NCI-H2029 treated with DMSO at 0.1 percent for 48 hours (cell line): ENCODE measurements around the gene DLX4.

Experiments
- DNase-seq: peaks from one replicate; lab custom pipeline; 2025; lab: John Stamatoyannopoulos, UW

The DLX4 gene

DNA sequence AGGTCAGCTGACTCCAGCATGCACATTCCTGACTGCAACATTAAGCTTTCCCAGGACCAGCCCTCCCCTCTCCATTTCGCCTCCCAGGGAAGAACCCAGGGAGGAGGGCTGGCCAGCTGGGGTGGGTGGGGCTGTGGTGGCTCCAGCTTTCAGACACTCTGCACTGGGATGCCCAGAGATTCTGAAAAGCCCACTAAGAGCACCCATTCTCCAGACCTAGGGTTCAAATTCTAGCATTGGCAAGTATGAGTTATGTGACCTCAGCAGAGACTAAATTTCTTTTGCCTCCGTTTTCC lies 18.2 kb downstream of the DLX4 start:
- no peak for DNase-seq

DNA sequence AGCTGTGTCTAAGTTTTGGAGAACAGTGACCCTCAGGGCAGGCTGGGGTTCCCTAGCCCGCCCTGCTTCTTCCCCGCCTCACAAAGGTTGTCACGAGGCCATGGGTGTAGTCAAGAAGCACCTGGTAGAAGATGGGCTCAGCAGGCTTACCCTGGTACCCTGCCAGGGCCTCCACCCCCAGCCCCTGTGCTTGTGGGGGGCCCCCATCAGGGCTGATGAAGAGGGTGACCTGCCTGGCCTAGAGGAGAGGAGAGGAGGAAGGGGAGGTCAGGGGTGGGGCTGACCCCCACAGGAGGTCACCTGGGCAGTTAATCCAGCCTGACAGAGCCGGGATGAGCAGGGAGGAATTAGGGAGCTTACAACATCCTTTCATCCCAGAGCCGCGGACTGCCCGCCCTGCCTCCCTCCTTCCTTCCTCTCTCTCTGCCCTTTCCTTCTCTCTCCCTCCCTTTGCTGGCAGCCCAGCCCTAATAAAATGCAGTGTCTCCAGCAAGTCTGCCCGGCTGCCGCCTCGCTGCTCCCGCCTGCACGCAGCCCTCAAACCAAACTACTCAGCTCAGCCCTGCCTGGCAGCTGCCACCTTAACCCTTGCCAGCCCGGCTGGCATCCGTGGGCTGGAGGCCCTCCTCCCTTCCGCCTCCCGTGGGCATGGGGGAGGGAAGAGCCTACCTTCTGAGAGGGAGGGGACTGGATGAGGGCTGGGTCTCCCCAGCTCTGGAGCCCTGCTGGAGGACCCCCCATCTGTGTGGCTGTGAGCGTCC lies 18.9 kb downstream of the DLX4 start:
- peak; percentile 22 for DNase-seq

DNA sequence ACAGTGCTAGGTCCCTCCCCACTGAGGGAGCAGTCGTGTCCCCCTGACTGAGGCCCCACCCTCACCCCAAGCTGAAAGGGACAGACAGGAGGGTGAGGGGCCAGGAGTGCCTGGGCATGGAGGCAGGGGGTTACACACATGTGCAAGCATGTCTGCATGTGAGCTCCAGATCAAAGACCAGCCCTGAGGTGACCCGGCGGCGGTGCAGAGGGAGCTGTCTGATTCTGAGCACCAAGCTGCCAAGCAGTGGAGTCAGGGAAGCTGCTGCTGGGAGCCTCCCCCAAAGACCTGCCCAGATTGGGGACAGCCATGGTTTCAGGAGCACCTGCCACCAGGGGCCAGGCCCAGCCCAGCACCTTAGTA lies 20.5 kb downstream of the DLX4 start:
- no peak for DNase-seq

DNA sequence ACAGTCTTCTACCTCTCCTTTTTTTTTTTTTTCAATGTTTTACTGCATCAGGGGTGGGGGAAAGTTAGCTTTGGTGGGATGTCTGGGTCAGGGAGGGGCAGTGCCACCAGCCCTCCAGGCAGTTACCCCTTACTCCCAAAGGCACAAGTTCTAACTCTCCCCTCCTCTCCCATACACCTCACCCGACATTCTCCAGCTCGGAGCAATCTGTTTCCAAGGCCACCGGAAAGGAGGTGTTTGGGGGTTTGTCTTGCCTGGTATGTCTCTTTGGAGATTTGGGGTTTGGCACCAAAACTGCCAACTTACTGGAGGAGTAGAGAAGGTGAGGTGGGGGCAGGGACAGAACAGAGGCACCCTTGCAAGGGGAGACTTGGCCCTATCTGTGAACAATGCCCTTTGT lies 21.3 kb downstream of the DLX4 start:
- no peak for DNase-seq

DNA sequence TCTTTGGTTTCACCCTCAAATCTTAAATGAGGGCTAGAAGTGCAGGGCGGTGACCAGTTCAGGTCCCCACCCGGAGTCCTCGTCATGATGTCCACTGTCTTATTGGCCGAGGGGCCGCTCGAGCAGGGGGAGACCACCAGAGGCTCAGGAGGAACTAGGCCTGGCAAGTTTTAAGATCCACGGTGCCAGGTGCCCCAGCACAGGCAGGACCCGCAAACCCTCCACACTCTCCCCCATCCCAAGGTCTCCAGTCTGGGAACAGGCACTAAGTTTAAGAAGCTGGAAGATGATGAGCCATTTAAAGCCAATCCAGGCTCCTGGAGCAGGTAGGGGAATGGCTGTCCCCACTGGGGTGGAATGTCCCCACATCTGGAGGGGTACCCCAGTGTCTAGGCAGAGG lies 21.9 kb downstream of the DLX4 start:
- no peak for DNase-seq

DNA sequence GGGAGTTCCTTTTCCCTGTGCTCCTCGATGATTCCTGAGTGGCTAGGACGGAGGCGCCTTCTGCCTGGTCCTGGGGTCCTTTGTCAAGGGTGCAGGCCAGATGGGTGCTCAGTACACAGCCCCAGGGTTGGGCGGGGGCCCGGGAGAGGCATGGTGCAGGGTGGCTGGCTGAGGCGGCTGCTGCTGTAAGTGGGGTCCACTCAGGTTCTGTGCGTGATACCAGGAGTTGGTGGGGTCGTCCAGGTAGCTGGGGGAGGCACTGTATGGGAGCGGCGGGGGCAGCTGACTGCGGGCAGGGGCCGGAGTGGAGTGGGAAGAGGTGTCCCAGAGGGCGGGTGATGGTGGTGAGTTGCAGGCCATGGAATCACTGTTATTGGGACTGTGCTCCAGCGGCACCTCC lies 22.4 kb downstream of the DLX4 start:
- no peak for DNase-seq

DNA sequence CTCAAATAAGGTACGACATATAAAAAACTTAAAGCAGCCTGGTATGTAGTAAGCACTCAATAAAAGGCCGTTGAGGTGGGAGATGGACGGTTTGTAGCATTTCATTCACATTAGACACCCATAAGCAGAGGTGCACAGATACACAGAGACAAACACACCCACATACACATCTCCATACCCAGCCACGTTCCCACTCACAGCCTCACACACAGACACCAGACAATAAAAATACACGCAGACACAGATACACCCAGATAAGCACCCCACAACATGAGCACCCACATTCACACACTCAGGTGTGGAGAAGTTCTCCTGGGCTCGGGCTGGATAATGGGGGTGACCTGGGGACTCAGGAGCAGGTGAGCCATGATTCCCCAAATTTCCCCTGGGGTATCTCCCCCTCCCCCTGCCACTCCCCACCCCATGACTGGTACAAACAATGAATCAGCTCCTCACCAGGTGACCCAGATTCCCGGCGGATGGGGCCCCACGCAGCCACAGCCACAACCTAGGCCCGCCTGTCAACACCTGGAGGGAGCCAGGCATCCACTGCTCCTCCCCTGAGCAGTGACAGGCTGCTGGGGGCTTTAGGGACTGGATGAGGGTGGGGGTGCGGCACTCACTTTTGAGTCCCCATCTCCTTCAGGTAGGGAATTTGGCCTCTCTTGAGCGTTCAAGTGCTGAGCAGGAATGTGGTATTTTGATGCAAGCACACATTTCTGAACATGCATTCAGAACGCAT lies 23.4 kb downstream of the DLX4 start:
- DNase-seq: no peak

DNA sequence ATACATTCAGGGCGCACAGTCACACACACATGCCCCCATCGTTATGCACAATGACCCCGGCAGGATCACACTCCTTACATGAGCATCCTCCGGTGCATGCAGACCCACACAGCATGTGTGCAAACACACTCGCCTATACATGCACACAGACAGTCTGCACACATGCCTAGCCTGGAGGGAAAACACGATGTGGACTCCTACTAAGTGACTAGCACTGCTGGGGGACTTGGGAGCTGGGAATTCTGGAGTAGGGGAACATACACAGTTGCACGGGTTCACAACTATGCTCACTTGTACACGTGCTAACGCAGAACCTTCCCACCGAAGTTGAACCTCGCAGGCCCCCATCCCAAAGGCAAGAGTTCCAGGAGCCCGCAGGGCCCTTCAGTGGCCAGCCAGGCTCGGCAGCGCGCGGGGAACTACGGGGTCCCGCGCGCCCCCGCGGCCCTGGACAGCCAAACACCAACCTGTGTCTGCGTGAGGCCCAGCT lies 24.0 kb downstream of the DLX4 start:
- no peak for DNase-seq

DNA sequence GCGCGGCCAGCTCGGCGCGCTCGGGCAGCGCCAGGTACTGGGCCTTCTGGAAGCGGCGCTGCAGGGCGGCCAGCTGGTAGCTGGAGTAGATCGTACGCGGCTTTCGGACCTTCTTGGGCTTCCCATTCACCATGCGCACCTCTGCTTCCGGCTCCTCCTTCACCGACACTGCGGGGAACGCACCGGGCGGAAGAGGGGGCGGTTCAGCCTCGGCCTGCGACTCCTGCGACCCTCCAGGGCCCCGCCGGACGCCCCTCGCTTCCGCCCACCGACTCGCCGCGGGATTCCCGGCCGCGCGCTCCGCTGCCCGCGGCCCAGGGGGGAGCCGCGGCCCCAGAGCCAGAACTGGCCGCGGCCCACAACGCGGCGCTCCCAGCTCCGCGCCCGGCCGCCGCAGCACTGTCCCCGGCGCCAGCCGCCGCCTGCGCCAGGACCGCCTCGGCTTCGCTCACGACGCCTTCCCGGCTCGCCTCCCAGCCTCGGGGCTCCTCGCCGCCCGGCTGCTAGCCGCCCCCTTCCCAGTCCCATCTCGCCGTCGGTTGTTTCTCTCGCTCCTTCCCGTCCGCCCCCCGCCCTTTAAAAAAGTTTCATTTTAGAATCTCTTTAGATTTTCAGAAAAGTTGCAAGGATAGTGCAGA lies 24.6 kb downstream of the DLX4 start:
- no peak for DNase-seq

DNA sequence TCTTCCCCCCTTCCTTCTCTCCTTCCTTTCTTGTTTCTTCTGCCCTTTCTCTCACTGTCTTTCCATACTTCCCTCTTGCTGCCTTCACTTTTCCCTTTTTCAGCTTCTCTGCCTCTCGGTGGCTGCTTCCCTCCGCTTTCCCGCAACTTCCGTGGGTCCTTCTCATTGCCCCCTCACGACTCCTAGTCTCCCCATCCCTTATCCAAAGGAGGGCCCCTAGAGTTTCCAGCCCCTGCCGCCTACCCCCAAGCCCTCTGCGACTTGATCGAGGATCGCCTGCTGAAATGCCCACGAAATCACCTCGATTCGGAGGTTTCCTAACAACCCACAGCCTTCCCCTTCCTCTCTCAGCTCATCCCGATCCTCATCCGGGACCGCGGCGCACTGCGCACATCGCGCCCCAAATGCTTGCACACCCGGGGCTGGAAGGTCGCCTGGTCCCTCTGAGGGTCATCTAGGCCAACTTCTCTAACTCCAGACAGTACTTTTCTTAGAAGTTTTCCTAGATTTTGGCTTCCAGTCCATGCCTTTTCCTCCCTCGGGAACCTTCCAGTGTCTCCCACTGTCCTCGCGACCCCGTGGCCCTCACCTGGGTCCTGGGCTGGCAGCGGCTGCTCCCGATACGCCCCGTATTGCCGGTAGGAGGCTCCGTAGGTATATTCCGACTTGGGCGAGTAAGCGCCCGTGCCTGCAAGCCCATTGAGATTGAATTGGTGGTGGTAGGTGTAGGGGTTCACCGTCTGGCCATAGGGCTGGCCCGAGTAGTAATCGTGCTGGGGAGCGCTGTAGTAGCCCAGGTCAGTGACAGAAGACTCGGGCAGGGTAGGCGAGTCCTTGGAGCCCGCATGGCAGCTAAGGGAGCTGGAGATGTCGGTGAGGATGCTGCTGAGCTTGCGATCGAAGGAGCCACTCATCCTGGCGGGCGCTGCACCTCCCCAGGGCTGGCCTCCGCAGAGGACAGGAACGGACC lies 25.4 kb downstream of the DLX4 start:
- DNase-seq: no peak

DNA sequence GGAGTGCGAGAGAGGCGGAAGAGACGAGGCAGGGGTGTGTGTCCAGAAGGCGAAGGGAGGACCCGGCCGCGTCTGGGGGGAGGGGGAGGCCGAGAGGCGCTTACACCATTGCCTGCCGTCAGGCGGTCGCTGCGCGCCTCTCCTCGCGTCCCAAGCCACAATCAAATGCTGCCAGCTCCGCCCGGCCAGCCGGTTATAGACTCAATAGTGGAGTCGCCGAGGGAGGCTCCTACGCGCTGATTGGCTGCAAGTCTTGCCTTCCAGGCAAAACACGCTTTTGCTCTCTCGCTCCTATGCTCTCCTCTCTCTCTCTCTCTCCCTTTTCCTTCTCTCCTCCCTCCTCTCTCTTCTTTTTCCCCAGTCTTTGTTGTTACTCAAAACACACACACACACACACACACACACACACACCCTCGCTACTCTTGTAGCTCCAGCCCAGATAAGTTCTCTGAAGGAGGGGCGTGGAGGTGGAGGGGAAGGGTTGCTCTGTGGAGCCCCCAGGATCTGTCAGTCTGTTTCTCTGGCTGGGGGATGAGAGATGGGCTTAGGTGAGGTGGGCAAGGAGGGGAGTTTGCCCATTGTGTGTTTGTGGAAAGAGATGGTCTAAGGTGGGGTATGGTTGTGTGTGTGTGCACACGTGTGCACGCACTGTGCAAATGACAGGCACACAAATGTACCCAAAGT lies 26.2 kb downstream of the DLX4 start, which contains the start of gene DLX3:
DLX3 (minus strand) TSS at position 170 of the 684 bp plus-strand sequence. CDS start 226 bp downstream, outside the sequence.
- no peak for DNase-seq

DNA sequence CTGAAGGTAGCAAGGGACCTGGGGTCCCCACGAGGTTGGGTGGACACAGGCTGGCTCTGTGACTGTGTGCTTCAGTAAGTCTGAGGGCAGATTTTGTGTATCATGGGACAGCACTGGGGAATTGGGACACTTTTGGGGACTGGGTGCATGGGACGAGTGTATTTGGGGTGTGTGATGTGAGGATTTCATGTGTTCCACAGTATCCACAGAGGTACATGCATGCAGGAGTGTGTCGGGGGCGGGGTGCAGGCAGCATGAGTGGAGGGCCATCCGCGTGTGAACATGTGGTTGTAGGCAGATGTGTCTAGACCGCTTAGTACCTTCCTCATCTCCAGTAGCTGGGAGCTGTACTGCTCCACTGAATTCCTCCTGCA lies 27.1 kb downstream of the DLX4 start:
- no peak for DNase-seq

DNA sequence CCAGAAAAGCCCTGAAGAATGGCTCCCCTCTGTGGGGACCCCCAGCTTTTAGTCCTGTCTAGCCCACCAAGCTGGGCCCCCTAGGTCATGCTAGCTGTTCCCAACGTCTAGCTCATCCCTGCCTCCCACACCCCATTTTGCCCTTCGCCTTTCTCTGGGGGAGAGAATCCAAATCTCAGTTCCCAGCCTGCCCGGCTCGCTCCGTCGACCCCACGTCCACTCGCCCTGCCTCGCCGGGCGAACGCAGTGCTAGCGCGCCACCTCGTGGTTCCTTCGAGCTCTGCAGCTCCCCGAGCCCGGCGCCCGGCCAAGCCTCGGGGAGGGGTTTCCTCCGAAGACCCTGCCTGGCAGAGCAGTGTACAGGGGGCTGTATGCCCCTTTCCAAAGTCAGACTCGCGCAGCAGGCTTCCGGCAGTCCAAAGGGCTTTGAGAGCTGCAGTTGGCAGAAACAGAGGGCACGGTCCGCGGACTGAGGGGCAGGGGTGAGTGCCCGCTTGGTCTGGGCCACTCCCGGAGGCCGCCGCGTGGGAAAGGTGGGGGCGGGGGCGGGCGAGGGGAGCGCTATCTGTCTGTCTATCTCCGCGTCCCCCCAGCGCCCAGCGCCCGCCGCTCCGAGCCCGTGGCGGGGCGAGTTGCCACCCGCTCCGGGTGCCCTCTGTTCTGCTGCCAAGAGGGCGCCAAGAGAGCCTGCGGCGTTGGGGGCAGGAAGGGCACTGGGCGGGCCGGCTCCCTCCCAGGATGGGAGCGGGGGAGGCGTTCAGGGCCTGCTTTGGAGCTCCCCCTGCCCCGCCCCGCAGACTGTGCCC lies 27.7 kb downstream of the DLX4 start:
- no peak for DNase-seq

DNA sequence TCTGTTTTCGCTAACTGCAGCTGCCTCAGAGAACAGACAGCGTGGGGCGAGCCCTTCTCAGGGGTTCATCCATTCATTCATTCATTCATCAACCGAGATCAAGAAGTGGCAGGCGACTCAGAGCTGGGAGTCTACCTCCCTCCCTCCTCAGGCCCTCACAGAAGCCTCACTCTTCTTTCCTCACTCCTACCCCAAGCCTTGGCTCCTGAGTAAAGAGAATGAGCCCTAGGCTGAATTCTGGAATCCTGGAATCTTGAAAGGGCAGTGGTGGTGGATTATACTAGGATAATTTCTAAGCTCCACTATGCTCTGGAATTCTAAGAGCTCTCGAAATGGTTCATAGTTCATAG lies 28.3 kb downstream of the DLX4 start:
- no peak for DNase-seq

DNA sequence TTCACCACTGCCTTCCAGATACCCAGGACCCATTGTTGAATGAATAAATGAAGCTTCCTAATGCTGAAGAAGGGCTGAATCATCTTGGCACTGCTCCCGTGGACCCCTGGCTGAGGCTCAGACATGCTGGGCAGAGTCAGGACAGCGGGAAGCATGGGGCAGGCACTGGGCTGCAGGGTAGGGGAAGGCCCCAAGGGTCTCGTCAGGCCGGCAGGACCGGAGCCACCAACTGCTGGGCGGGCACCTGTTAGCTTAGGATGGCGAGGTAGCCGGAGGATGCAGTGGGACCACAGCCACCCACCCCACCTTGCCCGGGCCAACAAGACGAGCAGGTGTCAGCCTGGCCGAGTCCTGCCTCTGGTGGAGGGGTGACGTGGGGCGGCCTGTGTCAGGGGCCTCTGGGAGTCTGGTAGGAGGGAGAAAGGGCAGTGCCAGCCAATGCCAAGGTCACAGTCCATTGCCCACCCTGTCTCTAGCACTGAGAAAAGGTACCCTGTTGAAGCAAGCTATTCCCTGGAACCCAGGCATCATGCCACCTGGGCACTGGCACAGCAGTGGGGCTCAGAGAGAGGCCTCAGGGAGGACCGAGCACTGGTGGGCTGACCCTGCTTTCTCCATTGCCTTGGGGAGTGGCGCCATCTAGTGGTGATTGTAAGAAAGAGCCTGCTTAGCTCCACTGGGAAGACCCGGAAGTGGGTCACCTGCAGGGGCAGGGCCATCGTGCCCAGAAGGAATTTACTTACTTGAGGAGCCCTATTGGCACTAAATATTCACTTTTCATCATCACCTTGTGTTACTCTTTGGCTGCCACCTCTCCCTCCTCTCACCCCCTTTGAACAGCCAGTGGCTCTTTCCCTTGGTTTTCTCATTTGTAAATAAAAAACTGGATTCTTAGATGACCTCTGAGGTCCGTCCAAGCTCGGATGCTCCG lies 29.0 kb downstream of the DLX4 start:
- peak; percentile 72 for DNase-seq

DNA sequence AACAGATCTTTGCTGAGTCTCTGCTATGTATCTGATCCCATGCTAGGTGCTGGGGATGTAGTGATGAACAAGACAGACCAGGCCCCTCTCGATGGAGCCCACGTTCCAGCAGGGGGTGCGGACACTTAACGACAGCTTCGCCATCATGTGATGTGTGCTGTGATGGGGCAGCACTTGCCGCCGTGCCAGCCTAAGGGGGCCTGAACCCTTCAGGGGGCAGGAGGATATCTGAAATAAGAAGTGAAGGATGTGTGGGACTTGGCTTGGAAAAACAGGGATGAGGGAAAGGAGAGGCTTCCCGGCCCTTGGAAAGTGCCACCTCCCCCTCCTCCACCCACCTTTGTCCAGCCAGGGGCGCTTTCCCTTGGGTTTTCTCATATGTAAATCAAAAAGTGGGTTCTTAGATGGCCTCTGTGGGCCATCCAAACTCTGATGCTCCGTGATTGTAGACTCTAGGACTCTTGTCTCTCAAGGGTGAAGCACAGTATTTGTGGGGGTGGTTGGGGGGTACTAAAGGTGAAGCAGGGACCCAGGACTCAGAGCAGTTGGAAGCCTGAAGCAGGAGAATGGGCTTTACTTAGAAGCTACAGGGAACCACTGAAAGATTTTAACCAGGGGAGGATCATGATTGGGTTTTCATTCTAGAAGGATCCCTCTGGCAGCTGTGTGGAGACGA lies 30.0 kb downstream of the DLX4 start:
- DNase-seq: no peak

DNA sequence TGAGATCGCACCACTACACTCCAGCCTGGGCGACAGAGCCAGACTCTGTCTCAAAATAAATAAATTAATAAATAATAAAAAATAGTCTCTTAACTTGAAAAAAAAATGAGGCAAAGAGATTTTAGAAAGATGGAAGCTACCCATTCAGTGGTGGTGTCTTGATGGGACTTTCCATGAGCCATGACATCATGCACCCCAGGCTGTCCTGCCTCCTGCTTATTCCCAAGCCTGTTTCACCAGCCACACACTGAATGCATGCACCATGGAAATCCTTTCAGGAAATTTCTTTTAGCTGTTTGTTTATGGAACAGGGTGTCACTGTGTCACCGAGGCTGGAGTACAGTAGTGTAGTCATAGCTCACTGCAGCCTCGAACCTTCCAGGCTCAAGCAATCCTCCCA lies 34.9 kb downstream of the DLX4 start:
- no peak for DNase-seq

DNA sequence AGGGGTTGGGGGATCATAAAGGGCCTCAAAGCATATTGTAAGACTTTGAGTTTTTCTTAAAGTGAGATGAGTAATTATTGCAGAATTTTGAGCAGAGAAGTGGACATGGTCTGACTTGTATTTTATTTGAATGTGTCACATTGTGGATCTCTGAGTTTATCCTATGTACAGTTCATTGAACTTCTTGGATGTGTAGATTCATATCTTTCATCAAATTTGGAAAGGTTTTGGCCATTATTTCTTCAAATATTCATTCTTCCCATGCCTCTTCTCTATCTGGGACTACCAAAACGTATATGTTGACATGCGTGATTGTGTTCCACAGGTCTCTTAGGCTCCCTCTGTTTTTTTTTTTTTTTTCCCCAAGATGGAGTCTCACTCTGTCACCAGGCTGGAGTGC lies 40.3 kb downstream of the DLX4 start:
- no peak for DNase-seq

DNA sequence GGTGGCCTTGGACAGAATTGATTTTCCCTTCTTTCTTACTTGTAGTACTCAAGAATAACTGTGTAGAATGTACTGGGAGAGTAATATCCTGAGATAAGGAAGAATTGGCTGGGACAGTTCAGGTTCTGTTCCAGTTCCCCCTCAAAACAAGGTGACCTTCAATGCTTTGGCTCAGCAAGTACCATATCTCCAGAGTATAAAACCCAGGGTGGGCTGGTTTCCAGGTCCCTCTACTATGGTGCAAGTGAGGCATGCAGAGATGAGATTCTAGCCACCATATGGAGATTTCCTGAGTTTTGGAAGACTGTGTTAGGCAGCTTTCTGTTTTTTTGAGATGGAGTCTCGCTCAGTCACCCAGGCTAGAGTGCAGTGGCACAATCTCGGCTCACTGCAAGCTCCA lies 44.1 kb downstream of the DLX4 start:
- no peak for DNase-seq
